RWPE1 (cell line): ENCODE data around the gene C6orf141.

ENCODE experiments used
- CTCF ChIA-PET: fragments of 350-600 bp; sonication (Branson Sonifier 250); formaldehyde crosslinking; extraction: SDS; loops from one replicate; lab custom pipeline; 2021; lab: Yijun Ruan, JAX
- POLR2A ChIA-PET: fragments of 400-600 bp; formaldehyde crosslinking; extraction: SDS; loops from one replicate; lab custom pipeline; 2020; ENCODE audit warnings: antibody characterized with exemption; ENCODE audit not compliant: low non-redundant PET; lab: Yijun Ruan, JAX
- DNase-seq: peaks from one replicate; pipeline ENCODE4 v3.0.0; 2012; ENCODE audit warnings: low spot score
- H3K27ac ChIP-seq: fragments of 450-650 bp; 2 replicates; pipeline ENCODE4 v1.5.1; 2017
- CTCF ChIP-seq: fragments of 450-650 bp; conservative IDR thresholded peaks from 2 replicates; pipeline ENCODE4 v1.5.1; 2017; ENCODE audit warnings: low read depth, mild to moderate bottlenecking

Gene C6orf141

GRCh38 chr6:49535795-49536194 is 14.7 kb upstream of the C6orf141 start:
- ChIA-PET POLR2A (no interaction called here), CTCF (interaction anchor here (0.7 kb wide), 1 partner anchor 71 kb away, joined by 3 read pairs; no protein-coding TSS in a partner anchor)
- TF ChIP-seq CTCF = no peak
- no peak overlapping the region for H3K27ac ChIP-seq
- no peak for DNase-seq

- TF ChIP-seq CTCF = no peak
- H3K27ac ChIP-seq = no peak overlapping the region
- CTCF ChIA-PET = no interaction called here
- DNase-seq = no peak
- POLR2A ChIA-PET = no interaction called here
These were observed 11.4 kb upstream of the C6orf141 start for GRCh38 chr6:49539102-49539501.

GRCh38 chr6:49540614-49541013 is 9.9 kb upstream of the C6orf141 start:
- DNase-seq = peak; percentile 42
- H3K27ac ChIP-seq = peak overlapping the region; percentile 82
- ChIA-PET CTCF (interaction anchor here (0.5 to 2.0 kb wide), 3 partner anchors 8 to 361 kb away, joined by 3 to 11 read pairs (median 3); no protein-coding TSS in a partner anchor), POLR2A (no interaction called here)
- TF ChIP-seq CTCF = no peak

GRCh38 chr6:49541210-49541724 is 9.2 kb upstream of the C6orf141 start:
- POLR2A ChIA-PET = no interaction called here
- no peak for TF ChIP-seq CTCF
- DNase-seq = peak; percentile 87
- H3K27ac ChIP-seq = no peak overlapping the region
- CTCF ChIA-PET = interaction anchor here (0.7 to 2.0 kb wide), 5 partner anchors 9 to 82 kb away, joined by 3 to 11 read pairs (median 3); partner anchors contain the start of gene C6orf141

GRCh38 chr6:49541936-49542335 is 8.5 kb upstream of the C6orf141 start:
- no peak for TF ChIP-seq CTCF
- peak overlapping the region; percentile 89 for H3K27ac ChIP-seq
- peak; percentile 55 for DNase-seq
- POLR2A ChIA-PET = no interaction called here
- CTCF ChIA-PET = interaction anchor here (1.2 to 2.0 kb wide), 4 partner anchors 8 to 65 kb away, joined by 3 to 11 read pairs (median 3); partner anchors contain the start of gene C6orf141

- H3K27ac ChIP-seq = no peak overlapping the region
- CTCF ChIA-PET = interaction anchor here (0.5 to 1.4 kb wide), 2 partner anchors 9 to 452 kb away, joined by 3 read pairs; no protein-coding TSS in a partner anchor
- no peak for TF ChIP-seq CTCF
- no peak for DNase-seq
- POLR2A ChIA-PET = no interaction called here
These were observed 7.2 kb upstream of the C6orf141 start for GRCh38 chr6:49543087-49543858.
